Keratinocyte (primary cell): Measurements from ENCODE around the gene DNAJB11. TPM values are rescaled to one million over a fixed set of nuclear protein-coding genes. Genes with fewer than 3 reads are reported as not detected.

ENCODE experiments used
- DNase-seq: peaks from one replicate; pipeline ENCODE4 v3.0.0-alpha.2; 2011; ENCODE audit warnings: low read depth, missing footprints, low spot score
- FAIRE-seq: peaks from 2 replicates; lab custom pipeline; 2011; peaks lifted over from hg19 to GRCh38; lab: Jason Lieb, UNC
- H2AFZ ChIP-seq: 2 replicates; pipeline ENCODE4 v1.6.0; 2012; ENCODE audit warnings: low read length, control low read depth, inconsistent platforms; ENCODE audit not compliant: control insufficient read depth
- H3K27ac ChIP-seq: 2 replicates; pipeline ENCODE4 v1.5.1; 2011; ENCODE audit warnings: low read length; ENCODE audit not compliant: control insufficient read depth, insufficient read depth
- H3K27me3 ChIP-seq: 3 replicates; pipeline ENCODE4 v1.6.0; 2011; ENCODE audit warnings: low read length; ENCODE audit not compliant: control insufficient read depth, insufficient read depth; ENCODE audit errors: extremely low read depth
- H3K36me3 ChIP-seq, 2 experiments: 2 replicates in 1 of 2; 3 replicates in 1 of 2; pipeline ENCODE4 v1.5.1; 2011; ENCODE audit warnings: low read length in 2 of 2, mild to moderate bottlenecking in 1 of 2; ENCODE audit not compliant: control insufficient read depth in 2 of 2, insufficient read depth in 2 of 2; ENCODE audit errors: extremely low read depth in 1 of 2
- H3K4me1 ChIP-seq: 3 replicates; pipeline ENCODE4 v1.5.1; 2011; ENCODE audit warnings: low read length; ENCODE audit not compliant: control insufficient read depth, insufficient read depth; ENCODE audit errors: extremely low read depth
- H3K4me2 ChIP-seq: 3 replicates; pipeline ENCODE4 v1.6.0; 2011; ENCODE audit warnings: low read depth, low read length; ENCODE audit not compliant: control insufficient read depth, insufficient read depth; ENCODE audit errors: extremely low read depth
- H3K4me3 ChIP-seq, 3 experiments: fragments of 200-600 bp in 1 of 3; sonication (generic) in 1 of 3; 2 replicates in 2 of 3; 3 replicates in 1 of 3; pipeline ENCODE4 v1.5.1; 2011 to 2016; ENCODE audit warnings: low read length in 3 of 3, mild to moderate bottlenecking in 3 of 3, control low read depth in 2 of 3, inconsistent platforms in 1 of 3, low read depth in 1 of 3, mixed read lengths in 1 of 3, mixed run types in 1 of 3, moderate library complexity in 1 of 3; ENCODE audit not compliant: control insufficient read depth in 2 of 3, insufficient read depth in 2 of 3; ENCODE audit errors: extremely low read depth in 1 of 3
- H3K79me2 ChIP-seq: 2 replicates; pipeline ENCODE4 v1.6.0; 2012; ENCODE audit warnings: low read length; ENCODE audit not compliant: control insufficient read depth, insufficient read depth
- H3K9ac ChIP-seq: 3 replicates; pipeline ENCODE4 v1.6.0; 2011; ENCODE audit warnings: low read length; ENCODE audit not compliant: control insufficient read depth, insufficient read depth; ENCODE audit errors: extremely low read depth
- H3K9me1 ChIP-seq: 3 replicates; pipeline ENCODE4 v1.6.0; 2011; ENCODE audit warnings: low read length; ENCODE audit not compliant: control insufficient read depth, insufficient read depth; ENCODE audit errors: extremely low read depth
- H3K9me3 ChIP-seq: 2 replicates; pipeline ENCODE4 v1.5.1; 2012; ENCODE audit warnings: low read depth, low read length; ENCODE audit not compliant: control insufficient read depth
- H4K20me1 ChIP-seq: 3 replicates; pipeline ENCODE4 v1.6.0; 2011; ENCODE audit warnings: low read length; ENCODE audit not compliant: control insufficient read depth, insufficient read depth; ENCODE audit errors: extremely low read depth
- EZH2 ChIP-seq: IDR thresholded peaks from one replicate; pipeline ENCODE4 v1.6.1; 2012; ENCODE audit warnings: inconsistent platforms, mild to moderate bottlenecking, low read length, moderate library complexity
- dilution Hi-C: fragments of 300-500 bp; cut with MboI; formaldehyde crosslinking; loops from one replicate; pipeline ENCODE4 v1.7.0; 2020; ENCODE audit warnings: low sequenced_read_pairs; ENCODE audit not compliant: extremely low pct_ligation_motif_present
- polyA plus RNA-seq, 5 experiments: library from polyadenylated mRNA; depleted of rRNA in 3 of 5; stranded (reverse) in 3 of 5; stranded (forward) in 1 of 5; unstranded in 1 of 5; fragments of >200 nt; gene quantifications; 1 replicate in 1 of 5; 2 replicates in 3 of 5; 3 replicates in 1 of 5; pipeline versions ENCODE4 v1.2.1 to v1.2.3, GENCODE V29; 2011 to 2012; ENCODE audit warnings: missing spikeins in 2 of 5, low read depth in 1 of 5, low replicate concordance in 1 of 5
- TF ChIP-seq, protein P1 (sequence below), 3 experiments: IDR thresholded peaks in 1 of 3; conservative IDR thresholded peaks in 1 of 3; optimal IDR thresholded peaks in 1 of 3; 2 replicates in 2 of 3; 3 replicates in 1 of 3; pipeline versions ENCODE3 to v1.5.1; 2011; ENCODE audit warnings: low read length in 3 of 3, mild to moderate bottlenecking in 3 of 3, moderate library complexity in 2 of 3, control low read depth in 1 of 3, inconsistent platforms in 1 of 3; ENCODE audit not compliant: insufficient read depth in 2 of 3; ENCODE audit errors: extremely low read depth in 1 of 3

DNAJB11 gene
- polyA plus RNA-seq, 1 donor (not counting 4 experiments of a cell fraction or from before 2014, with no cell fraction given), result 61.8 TPM

DNA sequence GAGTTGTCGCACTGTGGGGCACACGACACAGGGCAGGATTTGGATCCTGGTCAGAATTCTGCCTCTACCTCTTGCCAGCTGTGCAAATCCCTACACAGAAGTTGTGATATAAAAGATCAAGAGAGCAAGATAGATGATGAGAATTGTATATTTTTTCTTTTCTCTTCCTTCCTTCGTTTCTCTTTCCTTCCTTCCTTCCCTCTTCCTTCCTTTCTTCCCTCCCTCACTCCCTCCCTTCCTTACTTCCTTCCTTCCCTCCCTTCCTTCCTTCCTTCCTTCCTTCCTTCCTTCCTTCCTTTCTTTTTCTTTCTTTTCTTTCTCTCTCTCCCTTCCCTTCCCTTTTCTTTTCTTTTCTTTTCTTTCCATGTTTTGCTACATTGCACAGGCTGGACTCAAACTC is 30.4 kb downstream of the DNAJB11 start:
- TF ChIP-seq EZH2, result no peak
- TF ChIP-seq, protein P1, sequence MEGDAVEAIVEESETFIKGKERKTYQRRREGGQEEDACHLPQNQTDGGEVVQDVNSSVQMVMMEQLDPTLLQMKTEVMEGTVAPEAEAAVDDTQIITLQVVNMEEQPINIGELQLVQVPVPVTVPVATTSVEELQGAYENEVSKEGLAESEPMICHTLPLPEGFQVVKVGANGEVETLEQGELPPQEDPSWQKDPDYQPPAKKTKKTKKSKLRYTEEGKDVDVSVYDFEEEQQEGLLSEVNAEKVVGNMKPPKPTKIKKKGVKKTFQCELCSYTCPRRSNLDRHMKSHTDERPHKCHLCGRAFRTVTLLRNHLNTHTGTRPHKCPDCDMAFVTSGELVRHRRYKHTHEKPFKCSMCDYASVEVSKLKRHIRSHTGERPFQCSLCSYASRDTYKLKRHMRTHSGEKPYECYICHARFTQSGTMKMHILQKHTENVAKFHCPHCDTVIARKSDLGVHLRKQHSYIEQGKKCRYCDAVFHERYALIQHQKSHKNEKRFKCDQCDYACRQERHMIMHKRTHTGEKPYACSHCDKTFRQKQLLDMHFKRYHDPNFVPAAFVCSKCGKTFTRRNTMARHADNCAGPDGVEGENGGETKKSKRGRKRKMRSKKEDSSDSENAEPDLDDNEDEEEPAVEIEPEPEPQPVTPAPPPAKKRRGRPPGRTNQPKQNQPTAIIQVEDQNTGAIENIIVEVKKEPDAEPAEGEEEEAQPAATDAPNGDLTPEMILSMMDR (optimal IDR thresholded peaks at IDR 0.05 in 1 of 3, IDR thresholded peaks at IDR 0.05 in 1 of 3, conservative IDR thresholded peaks at IDR 0.05 in 1 of 3; ENCODE audit: extremely low read depth in 1 of 3, insufficient read depth in 2 of 3, low read length in 3 of 3), result no peak
- Histone ChIP-seq H3K36me3 (no peaks in the 10 kb centered on the region), H3K27me3 (no peaks in the 10 kb centered on the region), H3K27ac (no peak overlapping the region), H3K9ac (no peak overlapping the region), H3K9me3 (no peaks in the 10 kb centered on the region), H4K20me1 (no peaks in the 10 kb centered on the region), H3K9me1 (no peaks in the 10 kb centered on the region), H2AFZ (no peak overlapping the region), H3K4me2 (no peak overlapping the region), H3K4me1 (peaks cover 16% of the 10 kb centered on the region), H3K79me2 (no peaks in the 10 kb centered on the region), H3K4me3 (no peak overlapping the region)
- no peak for DNase-seq
- no peak for FAIRE-seq
- dilution Hi-C loops, result no loop called here

DNA sequence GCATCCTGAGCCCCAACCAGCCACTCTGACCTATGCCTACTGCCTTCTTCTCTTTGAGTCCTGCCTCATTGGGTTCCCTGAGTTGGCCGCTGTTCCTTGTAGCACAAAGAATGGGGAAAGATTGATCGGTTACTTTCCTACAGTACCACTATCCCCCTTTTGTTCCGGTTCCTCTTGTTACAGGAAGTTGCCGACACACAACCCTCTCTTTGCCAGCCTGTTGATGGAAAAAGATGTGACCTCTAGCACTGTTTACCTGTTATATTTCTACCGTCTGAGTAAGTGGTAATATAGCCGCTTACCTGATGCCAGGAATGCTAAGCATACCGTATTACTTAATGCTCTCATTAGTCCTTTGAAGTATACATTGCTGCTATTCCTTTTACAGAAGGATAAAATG is 32.6 kb downstream of the DNAJB11 start:
- no peak overlapping the region for H3K4me2 ChIP-seq
- no peak overlapping the region for H3K27ac ChIP-seq
- TF ChIP-seq EZH2, result no peak
- TF ChIP-seq, protein P1 (optimal IDR thresholded peaks at IDR 0.05 in 1 of 3, IDR thresholded peaks at IDR 0.05 in 1 of 3, conservative IDR thresholded peaks at IDR 0.05 in 1 of 3; ENCODE audit: extremely low read depth in 1 of 3, insufficient read depth in 2 of 3, low read length in 3 of 3), result no peak
- H2AFZ ChIP-seq, result no peak overlapping the region
- H3K9me3 ChIP-seq, result no peaks in the 10 kb centered on the region
- H3K4me3 ChIP-seq, result no peak overlapping the region
- no peaks in the 10 kb centered on the region for H3K79me2 ChIP-seq
- no peak for FAIRE-seq
- H4K20me1 ChIP-seq, result no peaks in the 10 kb centered on the region
- H3K4me1 ChIP-seq, result peaks cover 8% of the 10 kb centered on the region
- no peaks in the 10 kb centered on the region for H3K36me3 ChIP-seq
- no peak for DNase-seq
- H3K9ac ChIP-seq, result no peak overlapping the region
- H3K9me1 ChIP-seq, result no peaks in the 10 kb centered on the region
- dilution Hi-C loops, result no loop called here
- H3K27me3 ChIP-seq, result no peaks in the 10 kb centered on the region
